Measurements from ENCODE around the gene PPP2R3B. TPM values are rescaled to one million over a fixed set of nuclear protein-coding genes. Genes with fewer than 3 reads are reported as not detected.

The PPP2R3B gene
- total RNA-seq, 1 donor from 2014 or later: 65.2 TPM

DNA sequence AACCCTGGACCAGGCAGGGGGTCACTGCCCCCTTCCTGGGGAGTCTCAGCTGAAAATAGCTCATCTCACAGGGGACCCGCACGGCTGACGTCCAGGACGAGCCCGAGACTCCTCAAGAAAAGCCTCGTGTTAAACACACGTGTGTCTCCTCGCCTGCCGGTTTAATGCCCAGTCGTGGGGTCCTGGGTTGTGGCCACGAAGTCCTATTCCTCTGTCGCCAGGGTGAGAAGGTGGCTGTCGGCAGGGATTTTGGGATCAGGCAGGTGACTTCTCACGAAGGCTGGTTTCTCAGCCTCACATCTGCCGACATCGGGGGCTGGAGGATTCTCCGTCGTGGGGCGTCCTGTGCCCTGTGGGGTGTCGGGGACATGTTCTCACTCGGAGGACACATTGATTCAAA is 44.3 kb upstream of the PPP2R3B start:
- TF ChIP-seq CTCF (IDR thresholded peaks at IDR 0.05; ENCODE audit: unreplicated experiment): no peak
- no peak for DNase-seq (ENCODE audit: low spot score in 2 of 2, unreplicated experiment in 2 of 2)
- H3K36me3 Mint-ChIP-seq: no peaks in the 10 kb centered on the region
- no peaks in the 10 kb centered on the region for H3K9me3 Mint-ChIP-seq
- no peak overlapping the region for H3K27ac Mint-ChIP-seq
- peaks cover 2% of the 10 kb centered on the region for H3K4me1 Mint-ChIP-seq
- no peak overlapping the region for H3K4me3 Mint-ChIP-seq
- H3K27me3 Mint-ChIP-seq (ENCODE audit: low read depth): peaks cover 68% of the 10 kb centered on the region

DNA sequence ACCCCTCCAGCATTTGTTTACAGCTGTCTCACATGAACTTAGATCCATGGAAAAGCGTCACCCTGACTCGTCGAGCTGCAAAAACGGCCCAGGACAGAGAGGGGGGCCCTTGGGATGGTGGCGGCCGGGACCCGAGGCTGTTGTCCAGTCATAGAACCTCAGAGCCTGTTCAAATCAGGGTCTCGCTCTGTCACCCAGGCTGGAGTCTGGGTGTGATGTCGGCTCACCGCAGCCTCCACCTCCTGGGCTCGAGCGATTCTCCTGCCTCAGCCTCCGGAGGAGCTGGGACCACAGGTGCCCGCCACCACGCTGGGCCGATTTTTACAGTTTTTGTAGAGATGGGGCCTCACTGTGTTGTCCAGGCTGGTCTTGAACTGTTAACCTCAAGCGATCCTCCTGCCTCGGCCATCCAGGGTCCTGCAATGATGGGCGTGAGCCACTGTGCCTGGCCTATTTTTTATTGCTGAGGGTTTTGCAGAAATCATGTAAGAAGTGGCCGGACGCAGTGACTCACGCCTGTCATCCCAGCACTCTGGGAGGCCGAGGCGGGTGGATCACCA is 42.6 kb upstream of the PPP2R3B start:
- Mint-ChIP-seq H3K27me3 (ENCODE audit: low read depth) (peaks cover 58% of the 10 kb centered on the region), H3K4me1 (peaks cover 2% of the 10 kb centered on the region), H3K36me3 (no peaks in the 10 kb centered on the region), H3K9me3 (no peaks in the 10 kb centered on the region), H3K27ac (no peak overlapping the region), H3K4me3 (no peak overlapping the region)
- no peak for DNase-seq (ENCODE audit: low spot score in 2 of 2, unreplicated experiment in 2 of 2)
- no peak for TF ChIP-seq CTCF (IDR thresholded peaks at IDR 0.05; ENCODE audit: unreplicated experiment)

DNA sequence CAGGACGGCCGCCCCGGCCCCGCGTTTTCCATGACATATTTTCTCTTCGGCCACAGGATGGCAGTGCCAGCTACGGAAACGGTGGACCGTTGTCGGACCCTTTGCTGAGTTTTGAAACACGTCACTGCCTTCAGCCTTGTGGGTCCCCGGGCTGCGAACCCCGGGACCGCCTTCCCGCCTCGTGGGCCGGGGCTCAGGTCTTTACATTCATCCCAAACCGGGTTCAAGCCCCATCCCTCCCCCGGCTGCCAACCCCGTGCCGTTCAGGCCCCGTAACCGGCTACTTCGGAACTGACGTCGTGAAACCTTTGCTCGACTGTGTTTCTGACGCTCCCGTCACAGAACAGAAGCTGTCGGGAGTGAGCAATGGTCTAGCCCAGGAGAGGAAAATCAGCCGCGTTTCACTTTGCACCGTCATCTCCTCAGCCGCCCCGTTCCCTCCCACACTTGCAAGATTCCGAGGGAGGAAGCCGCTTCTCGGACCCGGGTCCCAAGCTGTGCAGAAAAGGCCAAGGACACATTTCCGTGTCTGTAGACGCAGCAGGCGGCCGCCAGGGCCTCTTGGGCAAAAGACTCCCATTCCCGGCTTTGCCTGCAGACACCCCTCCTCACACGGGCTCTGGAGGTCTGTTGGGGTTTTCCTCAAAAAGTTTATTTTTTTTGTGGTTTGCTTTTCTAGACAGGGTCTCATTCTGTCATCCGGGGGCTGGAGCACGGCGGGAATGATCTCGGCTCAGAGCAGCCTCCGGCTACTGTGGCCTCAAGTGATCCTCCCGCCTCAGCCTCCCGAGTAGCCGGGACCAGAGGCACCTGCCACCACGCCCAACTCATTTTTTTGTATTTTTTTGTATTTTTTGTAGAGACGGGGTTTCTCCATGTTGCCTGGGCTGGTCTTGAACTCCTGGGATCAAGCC is 41.4 kb upstream of the PPP2R3B start:
- H3K4me1 Mint-ChIP-seq: peaks cover 2% of the 10 kb centered on the region
- DNase-seq (ENCODE audit: low spot score in 2 of 2, unreplicated experiment in 2 of 2): no peak
- H3K36me3 Mint-ChIP-seq: no peaks in the 10 kb centered on the region
- H3K27me3 Mint-ChIP-seq (ENCODE audit: low read depth): peaks cover 54% of the 10 kb centered on the region
- H3K9me3 Mint-ChIP-seq: no peaks in the 10 kb centered on the region
- TF ChIP-seq CTCF (IDR thresholded peaks at IDR 0.05; ENCODE audit: unreplicated experiment): peak; percentile 39
- no peak overlapping the region for H3K27ac Mint-ChIP-seq
- H3K4me3 Mint-ChIP-seq: peak overlapping the region; percentile 66

DNA sequence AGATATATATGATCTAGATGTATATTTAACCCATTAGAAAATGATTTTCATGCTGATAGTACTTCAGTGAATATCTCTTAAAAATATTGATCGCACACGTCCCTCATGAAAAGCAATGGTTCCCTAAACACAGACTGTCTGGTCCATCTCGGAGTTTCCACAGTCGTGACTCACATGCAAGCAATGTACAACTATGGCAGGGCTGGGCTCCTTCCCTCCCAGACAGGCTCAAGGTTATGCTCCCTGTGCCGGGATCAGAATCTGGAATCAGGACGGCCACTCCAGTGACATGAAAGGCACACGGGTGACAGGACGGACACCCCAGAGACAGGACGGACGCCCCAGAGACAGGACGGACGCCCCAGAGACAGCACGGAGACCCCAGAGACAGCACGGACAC is 40.2 kb upstream of the PPP2R3B start:
- peaks cover 52% of the 10 kb centered on the region for H3K27me3 Mint-ChIP-seq (ENCODE audit: low read depth)
- H3K4me3 Mint-ChIP-seq: no peak overlapping the region
- no peak for DNase-seq (ENCODE audit: low spot score in 2 of 2, unreplicated experiment in 2 of 2)
- no peak overlapping the region for H3K27ac Mint-ChIP-seq
- peaks cover 2% of the 10 kb centered on the region for H3K4me1 Mint-ChIP-seq
- no peaks in the 10 kb centered on the region for H3K9me3 Mint-ChIP-seq
- TF ChIP-seq CTCF (IDR thresholded peaks at IDR 0.05; ENCODE audit: unreplicated experiment): no peak
- H3K36me3 Mint-ChIP-seq: no peaks in the 10 kb centered on the region

GRCh38 chrX:425056-425455 is 38.3 kb upstream of the PPP2R3B start:
- Mint-ChIP-seq H3K4me1 (peaks cover 2% of the 10 kb centered on the region), H3K9me3 (no peaks in the 10 kb centered on the region), H3K27me3 (ENCODE audit: low read depth) (peaks cover 39% of the 10 kb centered on the region), H3K36me3 (no peaks in the 10 kb centered on the region), H3K27ac (no peak overlapping the region), H3K4me3 (no peak overlapping the region)
- TF ChIP-seq CTCF (IDR thresholded peaks at IDR 0.05; ENCODE audit: unreplicated experiment): no peak
- DNase-seq (ENCODE audit: low spot score in 2 of 2, unreplicated experiment in 2 of 2): no peak
